ENCODE measurements around the gene CHMP5. TPM values are rescaled to one million over a fixed set of nuclear protein-coding genes. Genes with fewer than 3 reads are reported as not detected.

The CHMP5 gene
- total RNA-seq, 3 donors from 2014 or later (not counting 1 experiment from before 2014, with no cell fraction given), result 21.3 to 24.5 (median 24.0) TPM

DNA sequence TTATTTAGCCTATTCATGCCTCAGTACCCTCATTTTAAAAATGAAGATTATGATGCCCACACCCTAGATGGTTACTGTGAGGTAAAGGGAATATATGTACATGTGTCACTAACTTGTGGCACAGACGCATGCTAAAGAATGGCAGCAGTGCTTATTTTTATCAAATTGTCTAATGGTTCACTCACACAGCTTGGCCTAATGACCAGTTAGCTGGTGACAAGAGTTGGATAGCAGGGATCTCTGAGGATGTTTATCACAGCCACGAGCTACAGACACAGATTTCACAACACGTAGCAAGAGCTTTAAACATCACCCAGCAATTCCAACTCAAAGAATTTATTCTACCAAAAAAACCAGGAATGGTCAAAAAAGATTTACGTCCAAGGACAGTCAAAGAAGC, 7.6 kb upstream of the CHMP5 start:
- Histone ChIP-seq H3K27ac (ENCODE audit: low read length) (no peak overlapping the region), H3K4me1 (ENCODE audit: control insufficient read depth, insufficient read depth, low read length) (no peaks in the 10 kb centered on the region), H3K27me3 (ENCODE audit: control insufficient read depth, insufficient read depth, low read length) (no peaks in the 10 kb centered on the region), H3K4me3 (ENCODE audit: low read length) (no peak overlapping the region), H3K36me3 (ENCODE audit: control insufficient read depth, insufficient read depth, low read length) (peaks cover 91% of the 10 kb centered on the region), H3K9me3 (ENCODE audit: control insufficient read depth, insufficient read depth, low read length) (no peaks in the 10 kb centered on the region)
- DNase-seq, result no peak
- TF ChIP-seq, protein P1, sequence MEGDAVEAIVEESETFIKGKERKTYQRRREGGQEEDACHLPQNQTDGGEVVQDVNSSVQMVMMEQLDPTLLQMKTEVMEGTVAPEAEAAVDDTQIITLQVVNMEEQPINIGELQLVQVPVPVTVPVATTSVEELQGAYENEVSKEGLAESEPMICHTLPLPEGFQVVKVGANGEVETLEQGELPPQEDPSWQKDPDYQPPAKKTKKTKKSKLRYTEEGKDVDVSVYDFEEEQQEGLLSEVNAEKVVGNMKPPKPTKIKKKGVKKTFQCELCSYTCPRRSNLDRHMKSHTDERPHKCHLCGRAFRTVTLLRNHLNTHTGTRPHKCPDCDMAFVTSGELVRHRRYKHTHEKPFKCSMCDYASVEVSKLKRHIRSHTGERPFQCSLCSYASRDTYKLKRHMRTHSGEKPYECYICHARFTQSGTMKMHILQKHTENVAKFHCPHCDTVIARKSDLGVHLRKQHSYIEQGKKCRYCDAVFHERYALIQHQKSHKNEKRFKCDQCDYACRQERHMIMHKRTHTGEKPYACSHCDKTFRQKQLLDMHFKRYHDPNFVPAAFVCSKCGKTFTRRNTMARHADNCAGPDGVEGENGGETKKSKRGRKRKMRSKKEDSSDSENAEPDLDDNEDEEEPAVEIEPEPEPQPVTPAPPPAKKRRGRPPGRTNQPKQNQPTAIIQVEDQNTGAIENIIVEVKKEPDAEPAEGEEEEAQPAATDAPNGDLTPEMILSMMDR (IDR thresholded peaks at IDR 0.05), result no peak
- ATAC-seq, result no peak
- H3K4me3 Mint-ChIP-seq, result no peak overlapping the region
- peaks cover 21% of the 10 kb centered on the region for H3K36me3 Mint-ChIP-seq
- H3K4me1 Mint-ChIP-seq, result peaks cover 6% of the 10 kb centered on the region in 2 donors
- H3K9me3 Mint-ChIP-seq, result no peaks in the 10 kb centered on the region
- intact Hi-C loops (cut with micrococcal nuclease), result no loop called here
- 100% methylated on average over 3 of the region's 4 CpGs for WGBS (ENCODE audit: insufficient coverage)
- H3K27ac Mint-ChIP-seq, result no peak overlapping the region
- no peaks in the 10 kb centered on the region for H3K27me3 Mint-ChIP-seq (ENCODE audit: low read depth in 2 of 2)

DNA sequence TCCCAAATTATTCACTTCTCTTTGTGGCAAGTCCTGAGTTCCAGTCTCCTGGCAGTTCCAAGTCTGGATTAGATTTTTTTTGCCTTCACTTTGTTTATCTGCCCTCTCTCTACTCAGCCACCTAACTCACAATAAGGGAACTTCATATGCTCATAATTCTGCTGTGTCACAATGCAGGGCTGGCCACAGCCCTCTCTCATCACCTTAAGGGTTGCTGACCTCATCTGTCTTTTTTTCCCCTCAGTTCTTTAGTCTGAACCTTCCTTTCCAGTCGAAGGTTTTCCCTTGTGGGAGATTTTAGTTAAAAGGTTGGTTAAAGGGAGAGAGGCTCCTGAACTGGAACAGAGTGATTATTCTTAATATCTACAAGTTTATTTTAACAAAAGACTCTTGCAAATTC, 4.5 kb upstream of the CHMP5 start:
- no peak overlapping the region for H3K27ac Mint-ChIP-seq
- Histone ChIP-seq H3K36me3 (ENCODE audit: control insufficient read depth, insufficient read depth, low read length) (peaks cover 62% of the 10 kb centered on the region), H3K27ac (ENCODE audit: low read length) (no peak overlapping the region), H3K27me3 (ENCODE audit: control insufficient read depth, insufficient read depth, low read length) (no peaks in the 10 kb centered on the region), H3K9me3 (ENCODE audit: control insufficient read depth, insufficient read depth, low read length) (no peaks in the 10 kb centered on the region), H3K4me1 (ENCODE audit: control insufficient read depth, insufficient read depth, low read length) (peaks cover 20% of the 10 kb centered on the region), H3K4me3 (ENCODE audit: low read length) (no peak overlapping the region)
- H3K27me3 Mint-ChIP-seq (ENCODE audit: low read depth in 2 of 2), result no peaks in the 10 kb centered on the region
- DNase-seq (no peak), ATAC-seq (no peak)
- peaks cover 25 to 34% of the 10 kb centered on the region in 2 donors for H3K4me1 Mint-ChIP-seq
- WGBS (ENCODE audit: insufficient coverage), result no CpG with 5 or more reads among the region's 1 CpG
- TF ChIP-seq, protein P1 (IDR thresholded peaks at IDR 0.05), result no peak
- intact Hi-C loops (cut with micrococcal nuclease), result loop anchor here (5.0 to 10.0 kb wide), 2 partner anchors 103 to 214 kb away; partner anchors contain the start of gene NOL6
- no peak overlapping the region for H3K4me3 Mint-ChIP-seq
- no peaks in the 10 kb centered on the region for H3K9me3 Mint-ChIP-seq
- H3K36me3 Mint-ChIP-seq, result peaks cover 14% of the 10 kb centered on the region

DNA sequence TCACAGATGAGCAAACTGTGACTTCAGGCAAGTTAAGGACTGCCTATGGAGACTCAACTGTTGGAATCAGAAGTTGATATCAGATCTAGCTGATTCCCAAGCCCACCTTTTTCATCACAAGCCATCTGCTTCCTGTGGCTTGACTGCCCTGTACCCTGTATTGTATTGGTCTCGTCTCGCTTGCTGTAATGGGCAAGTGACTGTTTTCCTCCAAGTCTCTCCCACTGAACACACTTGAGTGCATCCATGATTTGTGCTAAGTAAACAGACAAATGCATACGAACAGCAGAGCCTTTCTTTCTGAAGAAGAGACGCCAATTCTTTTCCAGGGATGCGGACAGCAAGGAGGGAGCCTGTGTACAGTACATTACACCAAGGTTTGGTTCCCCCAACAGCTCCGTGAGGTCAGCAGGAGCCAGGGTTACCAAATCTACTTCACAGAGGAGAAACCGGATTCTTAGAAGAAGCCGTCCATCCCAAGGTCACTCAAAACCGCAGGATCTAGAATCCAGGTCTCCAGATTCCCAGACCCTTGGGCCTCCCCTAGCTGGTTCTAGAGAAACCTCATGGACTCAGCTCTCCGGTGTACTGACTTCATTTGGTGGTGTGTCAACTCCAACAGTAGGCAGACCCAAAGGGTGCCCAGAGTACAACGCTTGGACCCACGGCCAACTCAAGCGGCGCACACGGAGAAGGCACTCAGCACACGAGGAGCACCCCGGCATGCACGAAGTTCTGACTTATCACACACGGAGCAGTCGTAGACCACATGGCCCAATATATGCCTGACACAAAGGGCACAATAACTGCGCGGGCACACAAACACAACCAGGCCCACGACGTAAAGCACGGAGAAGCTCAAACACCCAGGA, 1.5 kb upstream of the CHMP5 start:
- peaks cover 13% of the 10 kb centered on the region for H3K36me3 Mint-ChIP-seq
- H3K4me1 Mint-ChIP-seq, result peaks cover 46% of the 10 kb centered on the region in 2 donors
- WGBS (ENCODE audit: insufficient coverage), result 7% methylated on average over 25 of the region's 25 CpGs
- Histone ChIP-seq H3K4me1 (ENCODE audit: control insufficient read depth, insufficient read depth, low read length) (peaks cover 22% of the 10 kb centered on the region), H3K36me3 (ENCODE audit: control insufficient read depth, insufficient read depth, low read length) (peaks cover 39% of the 10 kb centered on the region), H3K27me3 (ENCODE audit: control insufficient read depth, insufficient read depth, low read length) (no peaks in the 10 kb centered on the region), H3K4me3 (ENCODE audit: low read length) (peak overlapping the region; percentile 96), H3K9me3 (ENCODE audit: control insufficient read depth, insufficient read depth, low read length) (no peaks in the 10 kb centered on the region), H3K27ac (ENCODE audit: low read length) (peak overlapping the region; percentile 87)
- peak overlapping the region; percentile 93 to 95 for H3K27ac Mint-ChIP-seq
- DNase-seq (no peak), ATAC-seq (no peak)
- H3K9me3 Mint-ChIP-seq, result no peaks in the 10 kb centered on the region
- intact Hi-C loops (cut with micrococcal nuclease), result loop anchor here (1.0 to 10.0 kb wide), 6 partner anchors 27 to 239 kb away; partner anchors contain the start of genes B4GALT1, DNAJA1, NFX1 and NOL6
- no peaks in the 10 kb centered on the region for H3K27me3 Mint-ChIP-seq (ENCODE audit: low read depth in 2 of 2)
- peak overlapping the region; percentile 84 for H3K4me3 Mint-ChIP-seq
- TF ChIP-seq, protein P1 (IDR thresholded peaks at IDR 0.05), result no peak
